Nephron (organoid): ENCODE data around the gene SCAPER.

ENCODE experiments used
- H3K27ac Mint-ChIP-seq, 3 experiments: 2 replicates each; pipeline ENCODE4 v1.8.0; 2020; ENCODE audit warnings: mixed read lengths in 3 of 3, mild to moderate bottlenecking in 2 of 3, moderate library complexity in 1 of 3
- H3K27me3 Mint-ChIP-seq: 2 replicates; pipeline ENCODE4 v1.8.0; 2021; ENCODE audit warnings: low read depth, mild to moderate bottlenecking, moderate library complexity, mixed read lengths
- H3K36me3 Mint-ChIP-seq: 2 replicates; pipeline ENCODE4 v1.8.0; 2020; ENCODE audit warnings: low read depth, mixed read lengths
- H3K4me1 Mint-ChIP-seq: 2 replicates; pipeline ENCODE4 v1.8.0; 2020; ENCODE audit warnings: mixed read lengths
- H3K4me3 Mint-ChIP-seq, 3 experiments: 2 replicates each; pipeline ENCODE4 v1.8.0; 2020; ENCODE audit warnings: mild to moderate bottlenecking in 3 of 3, mixed read lengths in 3 of 3, moderate library complexity in 2 of 3
- H3K9me3 Mint-ChIP-seq: 2 replicates; pipeline ENCODE4 v1.8.0; 2020; ENCODE audit warnings: mixed read lengths
- TF ChIP-seq, protein P1 (sequence below), 3 experiments: fragments of 200-600 bp; sonication (generic); IDR thresholded peaks; one replicate each; pipeline ENCODE4 v1.5.0; 2021; ENCODE audit warnings: antibody characterized with exemption in 3 of 3; ENCODE audit not compliant: unreplicated experiment in 3 of 3

The SCAPER gene

DNA sequence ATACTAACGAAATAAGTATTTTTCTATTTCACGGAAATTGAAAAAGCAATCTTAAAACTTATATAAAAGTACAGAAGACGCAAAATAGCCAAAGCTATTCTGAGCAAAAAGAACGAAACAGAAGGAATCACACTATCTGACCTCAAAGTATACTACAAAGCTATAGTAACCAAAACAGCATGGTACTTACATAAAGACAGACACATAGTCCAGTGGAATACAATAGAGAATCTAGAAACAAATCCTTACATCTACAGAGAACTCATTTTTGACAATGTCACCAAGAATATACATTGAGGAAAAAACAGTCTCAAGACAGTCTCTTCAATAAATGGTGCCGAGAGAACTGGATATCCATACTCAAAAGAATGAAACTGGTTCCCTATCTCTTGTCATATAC, 322.6 kb downstream of the SCAPER start:
- Mint-ChIP-seq H3K27ac (no peak overlapping the region), H3K36me3 (peaks cover 30% of the 10 kb centered on the region), H3K27me3 (no peaks in the 10 kb centered on the region), H3K4me1 (no peaks in the 10 kb centered on the region), H3K9me3 (peaks cover 39% of the 10 kb centered on the region), H3K4me3 (no peak overlapping the region)
- TF ChIP-seq, protein P1, sequence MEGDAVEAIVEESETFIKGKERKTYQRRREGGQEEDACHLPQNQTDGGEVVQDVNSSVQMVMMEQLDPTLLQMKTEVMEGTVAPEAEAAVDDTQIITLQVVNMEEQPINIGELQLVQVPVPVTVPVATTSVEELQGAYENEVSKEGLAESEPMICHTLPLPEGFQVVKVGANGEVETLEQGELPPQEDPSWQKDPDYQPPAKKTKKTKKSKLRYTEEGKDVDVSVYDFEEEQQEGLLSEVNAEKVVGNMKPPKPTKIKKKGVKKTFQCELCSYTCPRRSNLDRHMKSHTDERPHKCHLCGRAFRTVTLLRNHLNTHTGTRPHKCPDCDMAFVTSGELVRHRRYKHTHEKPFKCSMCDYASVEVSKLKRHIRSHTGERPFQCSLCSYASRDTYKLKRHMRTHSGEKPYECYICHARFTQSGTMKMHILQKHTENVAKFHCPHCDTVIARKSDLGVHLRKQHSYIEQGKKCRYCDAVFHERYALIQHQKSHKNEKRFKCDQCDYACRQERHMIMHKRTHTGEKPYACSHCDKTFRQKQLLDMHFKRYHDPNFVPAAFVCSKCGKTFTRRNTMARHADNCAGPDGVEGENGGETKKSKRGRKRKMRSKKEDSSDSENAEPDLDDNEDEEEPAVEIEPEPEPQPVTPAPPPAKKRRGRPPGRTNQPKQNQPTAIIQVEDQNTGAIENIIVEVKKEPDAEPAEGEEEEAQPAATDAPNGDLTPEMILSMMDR (IDR thresholded peaks at IDR 0.05; ENCODE audit: unreplicated experiment in 3 of 3), result no peak

DNA sequence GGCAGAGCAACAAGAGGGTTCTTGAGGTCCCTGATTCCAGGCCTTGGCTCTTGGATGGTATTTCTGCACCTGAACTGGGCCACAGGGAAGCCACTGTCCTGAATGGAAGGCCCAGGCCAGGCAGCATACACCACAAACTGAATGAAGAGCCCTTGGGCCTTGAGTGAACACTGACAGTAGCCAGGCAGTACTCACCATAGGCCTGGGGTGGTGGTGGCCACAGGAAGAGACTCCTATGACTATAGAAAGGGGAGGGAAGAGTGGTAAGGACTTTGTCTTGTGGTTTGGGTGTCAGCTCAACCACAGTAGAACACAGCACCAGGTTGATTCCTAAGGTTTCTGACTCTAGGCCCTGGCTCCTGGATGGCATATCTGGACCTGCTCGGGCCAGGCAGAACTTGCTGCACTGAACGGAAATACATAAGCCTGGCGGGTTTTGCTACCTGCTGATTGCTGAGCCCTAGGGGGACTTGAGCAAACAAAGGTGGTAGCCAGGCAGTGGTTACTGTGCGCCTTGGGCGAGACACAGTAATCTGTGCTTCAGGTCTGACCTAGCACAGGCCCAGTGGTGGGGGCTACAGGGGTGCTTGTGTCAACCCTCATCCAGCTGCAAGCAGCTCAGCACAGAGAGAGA, 327.1 kb downstream of the SCAPER start:
- H3K36me3 Mint-ChIP-seq, result peaks cover 30% of the 10 kb centered on the region
- no peaks in the 10 kb centered on the region for H3K27me3 Mint-ChIP-seq
- peaks cover 9% of the 10 kb centered on the region for H3K4me1 Mint-ChIP-seq
- H3K27ac Mint-ChIP-seq, result no peak overlapping the region
- TF ChIP-seq, protein P1 (IDR thresholded peaks at IDR 0.05; ENCODE audit: unreplicated experiment in 3 of 3), result no peak
- H3K9me3 Mint-ChIP-seq, result peaks cover 28% of the 10 kb centered on the region
- H3K4me3 Mint-ChIP-seq, result no peak overlapping the region

DNA sequence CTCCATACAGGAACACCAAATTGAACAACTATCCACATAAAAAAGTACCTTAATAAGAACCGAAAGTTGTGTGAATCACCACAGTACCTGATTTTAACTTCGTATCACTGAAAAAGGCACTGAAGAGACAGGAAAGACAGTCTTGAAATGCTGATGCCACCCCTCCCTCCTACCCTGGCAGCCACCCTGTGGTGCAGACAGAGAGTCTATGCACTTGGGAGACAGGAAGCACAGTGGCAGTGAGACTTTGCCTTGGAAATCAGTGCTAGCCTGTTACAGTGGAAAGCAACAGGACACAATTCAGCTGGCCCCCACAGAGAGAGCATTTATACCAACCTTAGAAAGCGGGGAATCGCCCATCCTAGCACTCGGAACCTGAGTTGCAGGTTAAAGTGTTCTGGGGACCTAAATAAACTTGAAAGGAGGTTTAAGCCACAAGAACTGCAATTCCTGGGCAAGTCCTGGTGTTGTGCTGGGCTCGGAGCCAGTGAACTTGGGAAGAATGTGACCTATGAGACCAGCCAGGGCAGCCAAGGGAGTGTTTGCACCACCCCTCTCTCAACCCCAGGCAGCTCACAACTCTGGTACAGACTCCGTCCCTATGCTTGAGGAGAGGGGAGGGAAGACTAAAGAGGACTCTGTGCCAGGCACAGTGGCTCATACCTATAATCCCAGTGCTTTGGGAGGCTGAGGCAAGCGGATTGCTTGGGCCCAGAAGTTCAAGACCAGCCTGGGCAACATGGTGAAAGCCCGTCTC, 328.4 kb downstream of the SCAPER start:
- H3K27ac Mint-ChIP-seq, result peak overlapping the region in 2 of 3 experiments; percentile 40 to 64
- H3K27me3 Mint-ChIP-seq, result no peaks in the 10 kb centered on the region
- peaks cover 16% of the 10 kb centered on the region for H3K9me3 Mint-ChIP-seq
- peaks cover 9% of the 10 kb centered on the region for H3K4me1 Mint-ChIP-seq
- TF ChIP-seq, protein P1 (IDR thresholded peaks at IDR 0.05; ENCODE audit: unreplicated experiment in 3 of 3), result no peak
- peaks cover 23% of the 10 kb centered on the region for H3K36me3 Mint-ChIP-seq
- no peak overlapping the region for H3K4me3 Mint-ChIP-seq

DNA sequence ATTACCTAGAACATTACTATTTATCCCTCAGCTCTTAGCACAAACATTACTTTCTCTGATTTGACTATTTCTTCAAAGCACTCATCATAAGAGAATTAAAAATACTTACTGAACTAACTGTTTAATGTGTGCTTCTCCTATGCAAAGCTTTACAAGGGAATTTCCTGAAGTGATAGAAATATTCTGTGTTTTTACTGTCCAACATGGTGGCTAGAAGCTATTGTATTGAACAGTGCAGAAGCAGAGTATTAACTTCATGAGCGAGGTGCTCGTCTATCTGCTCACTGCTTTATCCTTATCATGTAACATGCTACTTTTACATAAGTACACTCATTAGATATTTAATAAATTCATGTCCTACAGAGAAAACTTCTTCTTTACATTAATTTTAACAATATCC, 329.5 kb downstream of the SCAPER start:
- Mint-ChIP-seq H3K27ac (no peak overlapping the region), H3K27me3 (no peaks in the 10 kb centered on the region), H3K4me1 (peaks cover 9% of the 10 kb centered on the region), H3K9me3 (peaks cover 10% of the 10 kb centered on the region), H3K4me3 (no peak overlapping the region), H3K36me3 (peaks cover 17% of the 10 kb centered on the region)
- TF ChIP-seq, protein P1 (IDR thresholded peaks at IDR 0.05; ENCODE audit: unreplicated experiment in 3 of 3), result no peak

DNA sequence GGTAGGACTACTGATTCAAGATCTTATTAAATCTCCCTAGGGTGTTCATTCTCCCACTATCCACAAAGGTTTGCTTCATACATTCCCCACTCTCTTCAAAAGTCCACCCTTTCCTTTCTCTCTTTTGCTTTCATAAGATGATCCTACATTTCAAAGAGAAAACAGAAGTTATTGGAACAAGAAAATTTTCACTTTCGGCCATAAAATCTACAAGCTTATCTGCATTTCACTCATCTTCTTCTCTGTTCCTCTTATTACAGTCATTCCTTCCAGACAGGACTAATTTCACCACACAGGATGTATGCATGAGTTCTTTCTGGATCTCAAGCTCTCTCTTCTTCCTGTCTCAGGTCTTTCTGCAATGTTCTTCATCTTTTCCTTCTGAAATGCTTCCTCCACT, 329.9 kb downstream of the SCAPER start:
- TF ChIP-seq, protein P1 (IDR thresholded peaks at IDR 0.05; ENCODE audit: unreplicated experiment in 3 of 3), result no peak
- Mint-ChIP-seq H3K36me3 (peaks cover 17% of the 10 kb centered on the region), H3K27me3 (no peaks in the 10 kb centered on the region), H3K4me3 (no peak overlapping the region), H3K27ac (no peak overlapping the region), H3K9me3 (peaks cover 7% of the 10 kb centered on the region), H3K4me1 (peaks cover 9% of the 10 kb centered on the region)

DNA sequence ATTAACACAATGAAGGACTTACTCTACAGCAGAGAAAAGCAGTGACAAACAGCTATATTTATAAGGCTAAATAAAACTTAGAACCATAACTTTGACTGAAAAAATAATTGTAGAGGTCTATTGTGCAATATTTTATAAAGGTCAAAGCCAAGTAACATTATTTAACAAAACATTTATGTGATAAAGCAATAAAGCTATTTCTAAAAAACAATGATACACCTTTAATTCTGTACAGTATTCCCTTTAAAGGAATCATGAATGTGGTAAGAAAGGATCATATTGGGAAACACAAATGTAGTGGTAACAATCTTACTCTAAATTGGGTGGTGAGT, 332.2 kb downstream of the SCAPER start:
- Mint-ChIP-seq H3K27me3 (no peaks in the 10 kb centered on the region), H3K27ac (peak overlapping the region in 1 of 3 experiments; percentile 43)

More for the DNA sequence above, 332.2 kb downstream of the SCAPER start:
- Mint-ChIP-seq H3K4me1 (peaks cover 9% of the 10 kb centered on the region), H3K4me3 (no peak overlapping the region), H3K36me3 (peaks cover 11% of the 10 kb centered on the region), H3K9me3 (peaks cover 5% of the 10 kb centered on the region)
- TF ChIP-seq, protein P1 (IDR thresholded peaks at IDR 0.05; ENCODE audit: unreplicated experiment in 3 of 3), result no peak
